Suprapubic skin (tissue), 3 donors: ENCODE data around the gene TATDN3.
"Not testable (repeated sequence)": the region's sequence is repeated elsewhere in the genome, so short reads cannot be mapped to it uniquely, and the experiment has no call there.

Source experiments
- EP300 ChIP-seq: sonication (generic); formaldehyde crosslinking; IDR thresholded peaks from one replicate; pipeline ENCODE4 v1.6.1; 2017; ENCODE audit warnings: antibody characterized with exemption
- TF ChIP-seq, protein P1 (sequence below), 2 donors: fragments of 200-600 bp in 1 of 2; fragments of 450-650 bp in 1 of 2; sonication (generic) in 1 of 2; IDR thresholded peaks; one replicate each; pipeline ENCODE4 v1.5.1; 2016 to 2019; ENCODE audit warnings: antibody characterized with exemption in 2 of 2, mild to moderate bottlenecking in 1 of 2, moderate library complexity in 1 of 2

DNA sequence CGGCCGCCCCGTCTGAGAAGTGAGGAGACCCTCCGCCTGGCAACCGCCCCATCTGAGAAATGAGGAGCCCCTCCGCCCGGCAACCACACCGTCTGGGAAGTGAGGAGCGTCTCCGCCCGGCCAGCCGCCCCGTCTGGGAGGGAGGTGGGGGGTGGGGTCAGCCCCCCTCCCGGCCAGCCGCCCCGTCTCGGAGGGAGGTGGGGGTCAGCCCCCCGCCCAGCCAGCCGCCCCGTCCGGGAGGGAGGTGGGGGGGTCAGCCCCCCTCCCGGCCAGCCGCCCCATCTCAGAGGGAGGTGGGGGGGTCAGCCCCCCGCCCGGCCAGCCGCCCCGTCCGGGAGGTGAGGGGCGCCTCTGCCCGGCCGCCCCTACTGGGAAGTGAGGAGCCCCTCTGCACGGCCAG, 12.6 kb upstream of the TATDN3 start:
- TF ChIP-seq, protein P1, sequence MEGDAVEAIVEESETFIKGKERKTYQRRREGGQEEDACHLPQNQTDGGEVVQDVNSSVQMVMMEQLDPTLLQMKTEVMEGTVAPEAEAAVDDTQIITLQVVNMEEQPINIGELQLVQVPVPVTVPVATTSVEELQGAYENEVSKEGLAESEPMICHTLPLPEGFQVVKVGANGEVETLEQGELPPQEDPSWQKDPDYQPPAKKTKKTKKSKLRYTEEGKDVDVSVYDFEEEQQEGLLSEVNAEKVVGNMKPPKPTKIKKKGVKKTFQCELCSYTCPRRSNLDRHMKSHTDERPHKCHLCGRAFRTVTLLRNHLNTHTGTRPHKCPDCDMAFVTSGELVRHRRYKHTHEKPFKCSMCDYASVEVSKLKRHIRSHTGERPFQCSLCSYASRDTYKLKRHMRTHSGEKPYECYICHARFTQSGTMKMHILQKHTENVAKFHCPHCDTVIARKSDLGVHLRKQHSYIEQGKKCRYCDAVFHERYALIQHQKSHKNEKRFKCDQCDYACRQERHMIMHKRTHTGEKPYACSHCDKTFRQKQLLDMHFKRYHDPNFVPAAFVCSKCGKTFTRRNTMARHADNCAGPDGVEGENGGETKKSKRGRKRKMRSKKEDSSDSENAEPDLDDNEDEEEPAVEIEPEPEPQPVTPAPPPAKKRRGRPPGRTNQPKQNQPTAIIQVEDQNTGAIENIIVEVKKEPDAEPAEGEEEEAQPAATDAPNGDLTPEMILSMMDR (IDR thresholded peaks at IDR 0.05) = not testable (repeated sequence)
- TF ChIP-seq EP300 = not testable (repeated sequence)
